H7 (cell line): ENCODE results near the gene CHRDL2. TPM values are rescaled to one million over a fixed set of nuclear protein-coding genes. Genes with fewer than 3 reads are reported as not detected.

Experiments
- DNase-seq: peaks from one replicate; pipeline ENCODE4 v3.0.0; 2012
- H3K27me3 ChIP-seq: 2 replicates; pipeline ENCODE4 v1.6.0; 2011; ENCODE audit warnings: mild to moderate bottlenecking, low read length; ENCODE audit not compliant: control insufficient read depth, insufficient read depth
- H3K36me3 ChIP-seq: replicated peaks from 2 replicates; pipeline ENCODE4 v1.5.1; 2011; ENCODE audit warnings: low read length; ENCODE audit not compliant: control insufficient read depth, insufficient read depth
- H3K4me3 ChIP-seq: 2 replicates; pipeline ENCODE4 v1.5.1; 2011; ENCODE audit warnings: low read depth, mild to moderate bottlenecking, control low read depth, low read length, moderate library complexity; ENCODE audit not compliant: insufficient read depth
- total RNA-seq: library from RNA; depleted of rRNA; stranded (reverse); fragments of >200 nt; shearing (Covaris generic); gene quantifications from 2 replicates; pipeline ENCODE4 v1.2.3, GENCODE V29; 2014

The CHRDL2 gene
- total RNA-seq, 1 experiment from 2014 or later: not detected

DNA sequence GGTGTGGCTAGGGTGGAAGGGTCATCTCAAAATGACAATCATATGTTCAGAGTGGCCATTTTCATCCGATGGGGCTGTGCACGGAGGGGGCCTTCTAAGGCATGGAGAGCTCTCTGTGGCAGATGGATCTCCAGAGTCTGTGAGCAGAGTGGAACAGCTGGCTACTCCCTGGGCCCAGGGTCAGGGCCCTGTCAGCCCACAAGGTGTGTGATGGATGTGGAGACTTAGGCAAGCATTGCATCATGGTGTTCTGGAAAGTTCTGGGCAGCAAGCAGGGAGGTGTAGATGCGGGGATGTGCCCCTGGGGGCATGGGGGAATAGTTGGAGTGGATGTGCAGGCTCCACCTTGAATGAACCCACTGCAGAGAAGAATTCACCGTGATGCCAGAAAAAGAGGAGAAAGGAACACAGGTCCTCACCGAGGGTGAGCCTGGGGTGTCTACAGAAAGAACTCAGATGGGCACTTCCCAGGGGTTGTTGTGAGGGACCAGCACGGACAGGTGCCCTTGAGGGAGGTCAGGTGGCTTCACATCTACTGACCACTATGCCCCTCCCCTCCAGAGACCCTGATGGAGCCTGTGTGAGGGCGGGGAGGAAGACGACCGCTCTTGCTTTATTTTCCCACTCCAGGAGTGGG is 51.1 kb downstream of the CHRDL2 start:
- DNase-seq: no peak
- Histone ChIP-seq H3K36me3 (no peaks in the 10 kb centered on the region), H3K4me3 (no peak overlapping the region), H3K27me3 (no peaks in the 10 kb centered on the region)

DNA sequence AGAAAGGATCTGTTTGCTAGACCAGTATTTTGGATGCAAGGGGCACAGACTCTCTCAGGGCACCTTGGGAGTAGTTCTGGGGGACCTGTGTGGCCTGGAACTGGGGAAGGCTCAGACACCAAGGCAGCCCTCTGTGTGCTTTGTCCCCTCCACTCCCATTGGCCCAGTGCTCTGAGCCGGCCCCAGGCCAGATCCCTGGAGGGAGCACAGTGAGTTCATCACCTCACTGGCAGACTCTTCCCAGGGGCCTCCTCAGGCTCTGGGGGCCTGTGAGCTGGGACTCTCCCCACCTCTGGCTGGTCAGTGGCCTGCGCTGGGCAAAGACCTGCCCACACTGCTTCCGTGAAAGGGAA is 51.7 kb downstream of the CHRDL2 start:
- Histone ChIP-seq H3K36me3 (no peaks in the 10 kb centered on the region), H3K4me3 (no peak overlapping the region), H3K27me3 (no peaks in the 10 kb centered on the region)
- DNase-seq: no peak

- no peaks in the 10 kb centered on the region for H3K27me3 ChIP-seq
- no peak for DNase-seq
- H3K36me3 ChIP-seq: no peaks in the 10 kb centered on the region
- H3K4me3 ChIP-seq: no peak overlapping the region
These were observed 52.4 kb downstream of the CHRDL2 start for GRCh38 chr11:74678591-74679512.

DNA sequence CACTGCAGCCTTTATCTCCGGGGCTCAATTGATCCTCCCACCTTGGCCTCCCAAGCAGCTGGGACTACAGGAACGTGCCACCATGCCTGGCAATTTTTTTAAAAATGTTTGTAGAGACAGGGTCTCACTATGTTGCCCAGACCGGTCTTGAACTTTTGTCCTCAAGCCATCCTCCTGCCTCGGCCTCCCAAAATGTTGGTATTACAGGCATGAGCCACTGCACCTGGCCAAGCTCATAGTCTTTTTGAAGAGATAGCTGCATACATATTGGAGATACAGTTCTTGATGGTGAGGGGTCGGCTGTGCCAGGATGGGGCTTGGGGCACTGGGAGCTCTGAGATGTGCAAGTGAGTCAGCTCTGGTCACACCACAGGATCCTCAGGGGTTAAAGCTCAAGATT is 53.2 kb downstream of the CHRDL2 start:
- Histone ChIP-seq H3K27me3 (no peaks in the 10 kb centered on the region), H3K4me3 (no peak overlapping the region), H3K36me3 (no peaks in the 10 kb centered on the region)
- DNase-seq: no peak

- H3K27me3 ChIP-seq: no peaks in the 10 kb centered on the region
- no peak overlapping the region for H3K4me3 ChIP-seq
- no peaks in the 10 kb centered on the region for H3K36me3 ChIP-seq
- no peak for DNase-seq
These were observed 54.1 kb downstream of the CHRDL2 start for GRCh38 chr11:74677131-74677530.

GRCh38 chr11:74676596-74676995 is 54.6 kb downstream of the CHRDL2 start:
- DNase-seq: no peak
- no peak overlapping the region for H3K4me3 ChIP-seq
- no peaks in the 10 kb centered on the region for H3K36me3 ChIP-seq
- H3K27me3 ChIP-seq: no peaks in the 10 kb centered on the region

GRCh38 chr11:74675761-74676160 is 55.5 kb downstream of the CHRDL2 start:
- Histone ChIP-seq H3K27me3 (no peaks in the 10 kb centered on the region), H3K36me3 (no peaks in the 10 kb centered on the region), H3K4me3 (no peak overlapping the region)
- no peak for DNase-seq

DNA sequence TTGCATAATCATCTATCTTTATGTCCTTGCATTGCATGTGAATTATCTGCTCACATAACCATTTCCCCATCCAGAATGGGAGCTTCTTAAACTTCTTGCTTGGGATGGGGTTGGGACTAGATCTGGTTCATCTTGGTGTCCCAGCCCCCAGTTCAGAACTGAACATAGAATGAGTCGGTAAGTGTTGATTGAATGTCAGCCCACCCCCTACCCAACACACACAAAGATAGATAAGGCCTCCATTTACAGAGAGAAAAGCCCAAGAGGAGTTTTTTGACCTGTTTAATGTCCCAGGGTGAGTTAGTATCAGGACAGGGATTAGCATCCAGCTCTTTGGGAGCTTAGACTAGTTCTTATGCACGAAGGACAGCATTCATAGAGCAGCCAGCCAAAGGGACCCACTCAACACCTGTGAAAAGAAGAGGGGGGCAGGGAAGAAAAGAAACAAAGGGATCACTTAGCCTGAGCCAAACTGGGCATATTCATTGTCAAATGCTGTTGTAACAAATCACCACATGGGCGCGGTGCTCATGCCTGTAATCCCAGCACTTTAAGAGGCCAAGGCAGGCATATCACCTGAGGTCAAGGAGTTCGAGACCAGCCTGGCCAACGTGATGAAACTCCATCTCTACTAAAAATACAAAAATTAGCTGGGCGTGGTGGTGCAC is 57.4 kb downstream of the CHRDL2 start:
- DNase-seq: no peak
- no peak overlapping the region for H3K4me3 ChIP-seq
- no peaks in the 10 kb centered on the region for H3K36me3 ChIP-seq
- H3K27me3 ChIP-seq: no peaks in the 10 kb centered on the region

DNA sequence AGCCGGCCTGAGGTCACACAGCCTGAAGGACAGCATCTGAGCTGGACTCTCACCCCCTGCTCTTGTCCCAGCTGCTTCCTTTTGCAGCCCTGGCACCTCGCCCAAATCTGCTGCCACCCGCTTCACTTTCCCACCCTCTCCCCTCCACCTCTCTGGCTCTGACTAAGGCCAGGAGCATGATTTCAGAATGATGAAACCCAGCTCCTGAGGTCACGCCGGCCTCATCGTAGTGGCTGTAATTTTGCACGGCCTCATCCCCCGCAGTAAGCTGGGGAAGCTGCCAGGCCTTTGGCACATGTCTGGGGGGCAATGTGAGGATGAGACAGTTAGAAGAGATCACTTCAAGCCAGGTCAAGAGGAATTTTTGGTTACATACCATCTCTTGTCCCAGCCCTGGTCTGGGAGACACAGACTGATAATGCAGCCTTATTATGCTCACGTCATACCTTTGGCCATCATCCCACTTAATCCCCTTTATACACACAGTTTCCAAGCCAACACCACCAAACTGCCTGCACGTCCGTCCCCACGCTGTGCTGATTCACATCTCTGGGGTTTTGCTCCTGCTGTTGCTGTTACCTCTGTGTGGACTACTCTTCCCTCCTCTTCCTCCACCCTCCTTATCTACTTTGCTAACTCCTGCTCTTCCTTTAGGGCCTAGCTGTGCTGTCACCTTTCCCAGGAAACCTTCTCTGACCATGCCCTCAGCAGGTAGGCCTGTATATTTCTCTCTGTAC is 58.1 kb downstream of the CHRDL2 start:
- H3K27me3 ChIP-seq: no peaks in the 10 kb centered on the region
- peak; percentile 10 for DNase-seq
- no peaks in the 10 kb centered on the region for H3K36me3 ChIP-seq
- no peak overlapping the region for H3K4me3 ChIP-seq

DNA sequence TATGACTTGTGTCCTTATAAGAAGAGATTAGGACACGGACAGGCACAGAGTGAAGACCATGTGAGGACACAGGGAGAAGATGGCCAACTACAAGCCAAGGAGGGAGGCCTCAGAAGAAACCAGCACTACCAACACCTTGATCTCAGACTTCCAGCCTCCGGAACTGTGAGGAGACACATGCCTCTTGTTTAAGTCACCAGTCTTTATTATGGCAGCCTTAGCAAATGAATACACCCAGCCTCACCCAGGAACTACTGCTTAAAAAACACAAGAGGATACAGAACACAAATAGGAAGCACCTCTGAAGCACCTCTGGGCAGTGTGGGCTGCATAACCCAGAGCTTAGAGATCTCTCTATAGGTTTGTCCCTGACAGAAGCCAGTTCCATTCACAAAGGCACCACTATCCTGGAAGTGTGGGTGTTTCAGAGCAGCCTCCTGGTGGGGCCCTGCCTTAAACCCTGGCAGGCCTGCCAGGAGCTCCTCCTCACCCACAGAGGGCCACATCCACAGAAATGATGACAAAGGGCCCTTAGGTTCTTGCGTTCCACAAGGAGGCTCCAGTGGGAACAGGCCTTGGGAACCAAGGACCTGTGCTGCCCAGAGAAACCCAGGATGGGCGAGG is 58.8 kb downstream of the CHRDL2 start:
- Histone ChIP-seq H3K27me3 (no peaks in the 10 kb centered on the region), H3K36me3 (no peaks in the 10 kb centered on the region), H3K4me3 (no peak overlapping the region)
- peak; percentile 17 for DNase-seq

DNA sequence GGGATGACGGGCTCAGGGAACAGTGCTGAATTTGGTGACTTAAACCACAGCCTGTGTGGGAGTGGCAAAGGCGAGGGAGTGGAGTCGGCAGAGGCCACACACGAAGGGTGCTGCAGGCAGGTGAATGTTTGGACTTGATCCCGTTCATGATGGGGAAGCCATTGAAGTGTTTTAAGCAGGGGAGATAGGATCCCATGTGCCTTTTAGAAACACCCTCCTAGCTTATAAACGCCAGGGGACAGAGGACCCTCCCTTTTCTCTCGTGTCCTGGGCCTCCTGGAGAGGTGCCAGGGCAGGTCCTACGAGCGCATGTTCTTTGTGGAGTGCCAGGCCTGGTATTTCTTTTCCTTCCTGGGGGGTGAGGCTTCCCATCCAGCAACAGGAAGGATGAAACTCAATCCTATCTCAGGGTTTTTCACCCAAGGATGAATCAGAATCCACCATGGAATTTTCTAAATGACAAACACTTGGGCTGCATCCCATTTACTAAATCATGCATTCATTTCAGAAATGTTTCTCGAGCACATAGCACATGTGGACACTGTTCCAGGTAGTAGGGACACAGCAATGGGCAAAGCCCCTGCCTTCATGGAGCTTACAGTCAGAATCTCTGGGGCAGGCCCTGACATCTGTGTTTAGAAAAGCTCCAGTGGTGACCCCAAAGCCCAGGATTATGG is 59.6 kb downstream of the CHRDL2 start:
- H3K36me3 ChIP-seq: no peaks in the 10 kb centered on the region
- no peak overlapping the region for H3K4me3 ChIP-seq
- peak; percentile 19 for DNase-seq
- H3K27me3 ChIP-seq: no peaks in the 10 kb centered on the region

DNA sequence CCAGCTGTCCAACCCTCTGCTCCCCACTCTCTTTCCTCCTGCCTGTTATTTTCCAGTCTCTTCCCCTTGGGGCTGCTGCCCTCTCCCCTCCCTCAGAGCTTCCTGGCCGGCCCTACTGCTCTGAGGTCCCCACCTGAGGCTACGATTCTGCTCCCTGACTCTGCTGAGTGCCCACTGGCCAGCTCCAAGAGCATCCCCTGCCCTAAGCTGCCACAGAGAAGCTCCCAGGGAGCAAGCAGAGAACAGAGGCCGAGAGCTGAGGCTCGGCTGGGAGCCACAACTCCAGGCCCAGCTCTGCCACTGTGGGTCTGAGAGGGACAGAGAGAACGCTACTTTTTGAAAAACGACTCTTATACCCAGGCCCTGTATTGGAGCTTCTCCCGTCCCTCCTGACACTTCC is 61.1 kb downstream of the CHRDL2 start:
- peak; percentile 26 for DNase-seq
- Histone ChIP-seq H3K27me3 (no peaks in the 10 kb centered on the region), H3K4me3 (no peak overlapping the region), H3K36me3 (no peaks in the 10 kb centered on the region)

DNA sequence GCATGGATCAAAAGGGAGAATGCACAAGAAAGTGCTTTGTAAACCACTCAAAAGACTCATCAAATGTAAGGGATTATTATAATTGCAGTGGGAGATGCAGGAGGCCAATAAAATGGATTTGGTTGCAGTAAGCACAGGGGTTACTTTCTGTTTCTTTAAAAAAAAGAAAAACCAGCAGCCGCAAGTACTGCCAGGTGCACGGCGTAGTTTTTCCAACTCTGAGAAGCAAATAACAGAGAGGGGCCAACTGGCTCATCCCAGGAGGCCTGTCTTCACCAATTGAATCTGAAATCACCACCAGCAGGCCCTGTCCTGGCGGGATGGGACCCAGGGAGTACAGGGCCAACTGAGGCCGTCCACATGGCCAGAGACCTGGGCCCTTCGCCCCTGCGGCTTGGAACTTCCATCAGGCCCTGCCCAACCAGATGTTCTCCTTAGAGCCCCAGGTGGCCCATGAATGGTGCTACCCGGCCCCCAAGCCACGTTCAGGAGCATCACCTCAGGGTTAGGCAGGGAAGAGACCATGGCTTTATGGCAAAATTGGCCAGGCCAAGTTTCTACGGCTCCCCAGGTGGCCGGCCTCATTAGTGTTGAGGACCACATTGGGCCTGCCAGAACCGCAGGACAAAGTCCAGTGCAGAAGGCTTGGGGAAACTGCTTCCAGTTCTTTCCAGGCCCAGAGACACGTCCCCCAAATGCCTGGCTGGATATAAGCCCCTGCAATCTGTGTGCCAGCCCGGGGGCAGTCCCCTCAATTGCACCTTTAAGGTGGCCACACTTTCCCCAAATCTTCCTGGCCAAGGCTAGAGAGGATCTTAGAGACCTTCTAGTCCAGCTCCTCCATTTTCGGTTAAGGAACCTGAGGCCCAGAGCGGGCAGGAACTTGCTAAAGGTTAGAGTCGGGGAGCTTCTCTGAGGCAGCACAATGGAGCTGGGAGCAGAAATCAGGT is 61.7 kb downstream of the CHRDL2 start:
- H3K27me3 ChIP-seq: no peaks in the 10 kb centered on the region
- H3K4me3 ChIP-seq: no peak overlapping the region
- peak; percentile 37 for DNase-seq
- no peaks in the 10 kb centered on the region for H3K36me3 ChIP-seq
